Neuronal stem cell (in vitro differentiated cells): Measurements from ENCODE around the gene PHRF1.

ENCODE experiments used
- DNase-seq: peaks from one replicate; pipeline ENCODE4 v3.0.0-alpha.2; 2013; ENCODE audit warnings: low spot score
- H2AFZ ChIP-seq: one replicate; pipeline ENCODE4 v1.6.1; 2013; ENCODE audit warnings: mild to moderate bottlenecking, low read length, inconsistent platforms
- H2AK5ac ChIP-seq: 2 replicates; pipeline ENCODE4 v1.6.1; 2013; ENCODE audit warnings: low read depth, mild to moderate bottlenecking, inconsistent platforms, low read length, moderate library complexity, mixed read lengths
- H2BK120ac ChIP-seq: 2 replicates; pipeline ENCODE4 v1.6.1; 2013; ENCODE audit warnings: low read depth, mild to moderate bottlenecking, inconsistent platforms, low read length, moderate library complexity, mixed read lengths
- H2BK12ac ChIP-seq: one replicate; pipeline ENCODE4 v1.6.1; 2013; ENCODE audit warnings: low read length, inconsistent platforms
- H2BK15ac ChIP-seq: 2 replicates; pipeline ENCODE4 v1.6.1; 2013; ENCODE audit warnings: mild to moderate bottlenecking, low read length, inconsistent platforms, mixed read lengths
- H2BK5ac ChIP-seq: one replicate; pipeline ENCODE4 v1.6.1; 2013; ENCODE audit warnings: inconsistent platforms, mild to moderate bottlenecking, low read length, moderate library complexity
- H3K14ac ChIP-seq: one replicate; pipeline ENCODE4 v1.6.1; 2013; ENCODE audit warnings: low read length, inconsistent platforms
- H3K18ac ChIP-seq: 2 replicates; pipeline ENCODE4 v1.6.1; 2013; ENCODE audit warnings: low read length, inconsistent platforms
- H3K23ac ChIP-seq: 2 replicates; pipeline ENCODE4 v1.6.1; 2013; ENCODE audit warnings: low read depth, mild to moderate bottlenecking, mixed read lengths, low read length, inconsistent platforms; ENCODE audit not compliant: poor library complexity
- H3K27ac ChIP-seq: replicated peaks from 3 replicates; pipeline ENCODE4 v1.5.1; 2013; ENCODE audit warnings: low read length, inconsistent platforms
- H3K27me3 ChIP-seq, 3 experiments: 2 replicates each; pipeline ENCODE4 v1.6.1; 2013; ENCODE audit warnings: low read length in 3 of 3, mild to moderate bottlenecking in 2 of 3, inconsistent platforms in 1 of 3, low read depth in 1 of 3, mixed read lengths in 1 of 3, moderate library complexity in 1 of 3; ENCODE audit not compliant: control insufficient read depth in 3 of 3, insufficient read depth in 3 of 3
- H3K36me3 ChIP-seq, 2 donors: replicated peaks in 1 of 2; 2 replicates each; pipeline ENCODE4 v1.6.1; 2013; ENCODE audit warnings: low read length in 2 of 2; ENCODE audit not compliant: control insufficient read depth in 2 of 2, insufficient read depth in 2 of 2
- H3K4ac ChIP-seq: 2 replicates; pipeline ENCODE4 v1.6.1; 2013; ENCODE audit warnings: inconsistent platforms, mild to moderate bottlenecking, low read length, moderate library complexity
- H3K4me1 ChIP-seq, 2 donors: 1 replicate in 1 of 2; 2 replicates in 1 of 2; pipeline ENCODE4 v1.6.1; 2013; ENCODE audit warnings: low read length in 2 of 2, low read depth in 1 of 2; ENCODE audit not compliant: control insufficient read depth in 2 of 2, insufficient read depth in 1 of 2
- H3K4me2 ChIP-seq: one replicate; pipeline ENCODE4 v1.6.1; 2013; ENCODE audit warnings: mild to moderate bottlenecking, low read length, inconsistent platforms; ENCODE audit not compliant: insufficient read depth, poor library complexity, severe bottlenecking
- H3K4me3 ChIP-seq, 2 donors: 2 replicates each; pipeline ENCODE4 v1.5.1; 2013; ENCODE audit warnings: low read length in 2 of 2, mild to moderate bottlenecking in 2 of 2, inconsistent platforms in 1 of 2, moderate library complexity in 1 of 2
- H3K79me1 ChIP-seq: one replicate; pipeline ENCODE4 v1.6.1; 2013; ENCODE audit warnings: low read depth, mild to moderate bottlenecking, inconsistent platforms, low read length, moderate library complexity
- H3K9ac ChIP-seq: one replicate; pipeline ENCODE4 v1.6.1; 2013; ENCODE audit warnings: mild to moderate bottlenecking, low read depth, low read length, inconsistent platforms; ENCODE audit not compliant: poor library complexity
- H3K9me3 ChIP-seq, 2 donors: replicated peaks in 1 of 2; 2 replicates each; pipeline versions ENCODE3 to v1.6.1; 2013; ENCODE audit warnings: low read length in 2 of 2, mild to moderate bottlenecking in 2 of 2, inconsistent platforms in 1 of 2, low read depth in 1 of 2, mixed read lengths in 1 of 2, moderate library complexity in 1 of 2; ENCODE audit not compliant: control insufficient read depth in 2 of 2, insufficient read depth in 1 of 2
- H4K8ac ChIP-seq: one replicate; pipeline ENCODE4 v1.6.1; 2013; ENCODE audit warnings: low read depth, mild to moderate bottlenecking, inconsistent platforms, low read length, moderate library complexity
- H4K91ac ChIP-seq: one replicate; pipeline ENCODE4 v1.6.1; 2013; ENCODE audit warnings: low read length, low read depth, mild to moderate bottlenecking, inconsistent platforms; ENCODE audit not compliant: poor library complexity
- WGBS, 2 donors: extraction: QIAGEN DNeasy Blood & Tissue Kit; methylation state at CpG; one replicate each; pipeline ENCODE4 v1.1.7; 2013; ENCODE audit warnings: missing lambda C conversion rate in 2 of 2, mixed read lengths in 1 of 2; ENCODE audit not compliant: insufficient read length in 2 of 2, insufficient replicate concordance in 1 of 2; ENCODE audit errors: extremely low coverage in 2 of 2; 5-methylcytosine and 5-hydroxymethylcytosine counted together

The PHRF1 gene

GRCh38 chr11:617199-617911 lies 41.1 kb downstream of the PHRF1 start:
- H3K27ac ChIP-seq, result no peak overlapping the region
- no peak for DNase-seq
- no peak overlapping the region for H2BK15ac ChIP-seq
- H3K36me3 ChIP-seq, result peaks cover 11 to 20% of the 10 kb centered on the region in 2 donors
- peaks cover 16% of the 10 kb centered on the region for H3K79me1 ChIP-seq
- no peak overlapping the region for H4K8ac ChIP-seq
- no peak overlapping the region for H2BK12ac ChIP-seq
- H2AK5ac ChIP-seq, result no peak overlapping the region
- H2BK120ac ChIP-seq, result no peak overlapping the region
- peaks cover 3 to 7% of the 10 kb centered on the region in 2 donors for H3K4me1 ChIP-seq
- no peak overlapping the region for H3K4ac ChIP-seq
- no peak overlapping the region for H3K4me3 ChIP-seq
- H3K27me3 ChIP-seq, result no peaks in the 10 kb centered on the region
- H3K4me2 ChIP-seq, result peak overlapping the region; percentile 11
- no CpG with 5 or more reads among the region's 57 CpGs for WGBS, 2 donors
- H3K9me3 ChIP-seq, result no peaks in the 10 kb centered on the region
- peak overlapping the region; percentile 65 for H3K23ac ChIP-seq
- peak overlapping the region; percentile 48 for H3K18ac ChIP-seq
- H3K14ac ChIP-seq, result peak overlapping the region; percentile 56
- H4K91ac ChIP-seq, result no peak overlapping the region
- H2BK5ac ChIP-seq, result no peak overlapping the region
- H2AFZ ChIP-seq, result no peak overlapping the region
- H3K9ac ChIP-seq, result no peak overlapping the region

GRCh38 chr11:617912-618682 lies 41.8 kb downstream of the PHRF1 start:
- Histone ChIP-seq H3K4me3 (no peak overlapping the region), H2BK12ac (no peak overlapping the region), H4K91ac (no peak overlapping the region), H2BK5ac (peak overlapping the region; percentile 53), H3K27me3 (no peaks in the 10 kb centered on the region), H3K36me3 (peaks cover 5 to 13% of the 10 kb centered on the region in 2 donors), H3K23ac (no peak overlapping the region), H2BK120ac (no peak overlapping the region), H3K4me1 (peaks cover 3 to 7% of the 10 kb centered on the region in 2 donors), H3K4me2 (peak overlapping the region; percentile 11), H4K8ac (no peak overlapping the region), H3K9me3 (no peaks in the 10 kb centered on the region), H3K4ac (peak overlapping the region; percentile 53), H3K79me1 (peaks cover 15% of the 10 kb centered on the region), H3K14ac (no peak overlapping the region), H2AFZ (no peak overlapping the region), H3K9ac (no peak overlapping the region), H3K18ac (no peak overlapping the region), H3K27ac (no peak overlapping the region), H2AK5ac (peak overlapping the region; percentile 56), H2BK15ac (no peak overlapping the region)
- WGBS, 2 donors, result no CpG with 5 or more reads among the region's 25 CpGs
- no peak for DNase-seq

GRCh38 chr11:618856-619627 lies 42.8 kb downstream of the PHRF1 start:
- peaks cover 3 to 6% of the 10 kb centered on the region in 2 donors for H3K36me3 ChIP-seq
- H2BK120ac ChIP-seq, result no peak overlapping the region

More at GRCh38 chr11:618856-619627, 42.8 kb downstream of the PHRF1 start:
- H2AFZ ChIP-seq, result no peak overlapping the region
- H3K4ac ChIP-seq, result no peak overlapping the region
- H4K8ac ChIP-seq, result no peak overlapping the region
- no peak overlapping the region for H3K4me3 ChIP-seq
- no peak overlapping the region for H4K91ac ChIP-seq
- no peak overlapping the region for H2BK12ac ChIP-seq
- no peak overlapping the region for H2BK15ac ChIP-seq
- no peak overlapping the region for H3K27ac ChIP-seq
- H3K14ac ChIP-seq, result no peak overlapping the region
- H3K9ac ChIP-seq, result peak overlapping the region; percentile 38
- WGBS, 2 donors, result no CpG with 5 or more reads among the region's 24 CpGs
- no peak overlapping the region for H2BK5ac ChIP-seq
- peaks cover 10% of the 10 kb centered on the region for H3K79me1 ChIP-seq
- no peak overlapping the region for H3K23ac ChIP-seq
- H3K18ac ChIP-seq, result no peak overlapping the region
- peak overlapping the region; percentile 14 for H2AK5ac ChIP-seq
- H3K27me3 ChIP-seq, result no peaks in the 10 kb centered on the region
- H3K4me2 ChIP-seq, result no peak overlapping the region
- H3K4me1 ChIP-seq, result peaks cover 3 to 7% of the 10 kb centered on the region in 2 donors
- no peak for DNase-seq
- H3K9me3 ChIP-seq, result no peaks in the 10 kb centered on the region
